HG02759 (cell line): ENCODE results near the gene KIF16B.
"Not testable (repeated sequence)": the region's sequence is repeated elsewhere in the genome, so short reads cannot be mapped to it uniquely, and the experiment has no call there.

Experiments used
- ATAC-seq: cut with Tn5 transposase; IDR thresholded peaks from one replicate; pipeline ENCODE4 v1.9.1; 2021; ENCODE audit warnings: mild to moderate bottlenecking, moderate library complexity; ENCODE audit not compliant: unreplicated experiment

KIF16B gene

GRCh38 chr20:16270314-16270931 lies 302.8 kb downstream of the KIF16B start:
- ATAC-seq, result no peak

DNA sequence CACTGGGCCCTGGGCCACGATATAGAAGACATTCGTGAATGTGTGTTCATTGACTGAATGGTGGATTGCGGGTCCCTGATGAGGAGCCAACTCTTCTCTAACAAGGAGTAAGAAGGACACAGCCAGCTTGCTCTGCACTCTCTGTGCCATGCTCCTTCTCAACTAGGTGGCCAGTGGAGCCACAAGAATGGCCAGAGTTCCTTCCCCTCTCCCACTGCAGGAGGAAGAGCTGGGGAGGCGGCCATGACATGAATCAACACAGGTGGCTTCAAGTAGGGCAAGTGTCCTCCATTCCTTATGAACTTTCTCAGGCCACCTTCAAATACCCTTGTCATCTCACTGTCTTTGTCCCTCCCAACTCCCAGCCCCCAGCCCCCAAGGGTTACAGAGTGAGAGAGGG lies 305.7 kb downstream of the KIF16B start:
- no peak for ATAC-seq

DNA sequence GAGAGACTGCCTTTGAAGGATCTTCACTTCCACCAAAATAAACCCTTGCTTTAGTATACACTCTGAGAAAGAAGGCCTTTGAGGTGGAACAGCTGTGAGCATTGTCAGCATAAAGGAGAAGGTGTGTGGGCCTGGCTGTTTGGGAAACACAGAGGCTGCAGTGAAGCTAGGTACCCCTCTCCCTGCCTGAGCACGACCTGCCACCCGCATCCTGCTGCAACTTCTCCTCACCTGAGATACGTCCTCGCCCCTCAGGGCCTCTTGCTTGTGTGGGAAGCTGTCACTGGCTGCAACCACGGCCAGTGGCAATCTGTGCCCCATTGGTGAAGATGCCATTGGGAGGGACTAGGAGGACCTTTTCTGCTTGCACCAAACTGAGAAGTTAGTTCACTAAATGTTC lies 307.9 kb downstream of the KIF16B start:
- no peak for ATAC-seq

DNA sequence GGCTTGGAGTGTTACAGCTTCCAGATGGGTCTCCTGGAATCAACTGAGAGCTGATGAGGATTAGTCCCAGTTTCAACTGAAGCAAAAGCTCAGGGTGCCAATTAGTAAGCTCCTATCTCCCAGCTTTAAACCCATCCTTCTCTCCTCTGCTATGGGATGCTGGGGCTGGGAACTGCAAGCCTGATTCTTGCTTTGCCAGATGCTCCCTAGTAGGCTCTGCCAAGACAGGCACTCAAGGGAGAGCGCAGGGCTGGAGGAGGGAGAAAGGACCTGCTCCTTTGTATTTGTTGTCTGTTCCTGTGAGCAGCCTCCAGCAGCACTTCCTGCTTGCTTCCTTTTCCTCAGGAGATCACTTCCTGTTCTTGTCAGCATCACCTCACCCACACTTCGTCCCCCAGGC lies 309.7 kb downstream of the KIF16B start:
- ATAC-seq, result no peak

- ATAC-seq, result no peak
These were observed 310.7 kb downstream of the KIF16B start for GRCh38 chr20:16262594-16262993.

GRCh38 chr20:16261733-16262273 lies 311.4 kb downstream of the KIF16B start:
- ATAC-seq, result no peak

GRCh38 chr20:16260911-16261310 lies 312.3 kb downstream of the KIF16B start:
- ATAC-seq, result no peak

DNA sequence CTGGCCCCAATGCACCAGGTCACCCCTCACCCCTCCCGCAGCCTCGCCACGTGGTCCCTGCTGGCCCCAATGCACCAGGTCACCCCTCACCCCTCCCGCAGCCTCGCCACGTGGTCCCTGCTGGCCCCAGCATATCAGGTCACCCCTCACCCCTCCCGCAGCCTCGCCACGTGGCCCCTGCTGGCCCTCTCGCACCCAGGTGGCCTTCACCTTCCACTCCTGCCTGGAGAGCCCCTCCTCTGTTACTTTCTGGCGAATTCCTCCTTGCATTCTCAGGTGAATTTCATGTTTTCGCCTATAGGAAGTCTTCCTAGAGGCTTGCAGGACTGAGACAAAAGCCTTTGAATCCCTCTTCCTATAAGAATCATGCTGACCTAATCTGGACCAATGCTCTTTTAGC lies 313.1 kb downstream of the KIF16B start:
- not testable (repeated sequence) for ATAC-seq

DNA sequence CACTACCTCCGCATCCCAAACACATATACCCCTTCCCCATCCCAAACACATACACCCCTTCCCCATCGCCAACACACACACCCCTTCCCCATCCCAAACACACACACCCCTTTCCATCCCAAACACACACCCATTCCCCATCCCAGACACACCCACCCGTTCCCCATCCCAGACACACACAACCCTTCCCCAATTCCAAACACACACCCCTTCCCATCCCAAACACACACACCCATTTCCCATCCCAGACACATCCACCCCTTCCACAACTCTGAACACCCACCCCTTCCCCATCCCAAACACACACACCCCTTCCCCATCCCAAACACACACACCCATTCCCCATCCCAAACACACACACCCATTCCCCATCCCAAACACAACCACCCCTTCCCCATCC lies 314.5 kb downstream of the KIF16B start:
- ATAC-seq, result no peak

DNA sequence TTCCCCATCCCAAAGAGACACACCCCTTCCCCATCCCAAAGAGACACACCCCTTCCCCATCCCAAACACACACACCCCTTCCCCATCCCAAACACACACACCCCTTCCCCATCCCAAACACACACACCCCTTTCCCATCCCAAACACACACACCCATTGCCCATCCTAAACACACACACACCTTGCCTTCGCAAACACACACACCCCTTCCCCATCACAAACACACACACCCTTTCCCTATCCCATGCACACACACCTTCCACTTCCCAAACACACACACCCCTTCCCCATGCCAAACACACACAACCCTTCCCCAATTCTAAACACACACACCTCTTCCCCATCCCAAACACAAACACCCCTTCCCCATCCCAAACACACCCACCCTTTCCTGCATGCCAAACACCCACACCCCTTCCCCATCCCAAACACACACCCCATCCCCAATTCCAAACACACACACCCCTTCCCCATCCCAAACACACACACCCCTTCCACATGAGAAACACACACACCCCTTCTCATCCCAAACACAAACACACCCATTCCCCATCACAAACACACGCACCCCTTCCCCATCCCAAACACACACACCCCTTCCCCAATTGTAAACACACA lies 315.3 kb downstream of the KIF16B start:
- no peak for ATAC-seq

DNA sequence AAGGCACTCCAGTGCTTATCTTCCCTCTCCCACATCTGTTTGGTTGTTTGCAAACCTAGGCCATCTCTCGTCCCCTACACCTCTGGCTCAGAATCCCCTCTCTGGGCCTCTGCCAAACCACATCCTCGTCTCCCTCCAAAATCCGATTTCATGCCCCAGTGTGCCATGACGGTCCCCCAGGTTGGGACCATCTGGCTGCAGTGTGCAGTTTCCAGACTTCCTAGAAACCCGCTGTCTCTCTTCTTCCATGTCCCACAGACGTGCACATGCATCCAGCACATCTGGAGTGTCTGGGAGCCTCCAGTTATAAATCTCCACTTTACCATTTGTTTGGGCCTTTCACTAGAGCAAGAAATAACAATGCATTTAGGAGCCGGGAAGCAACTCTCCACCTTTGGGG lies 316.2 kb downstream of the KIF16B start:
- ATAC-seq, result no peak

DNA sequence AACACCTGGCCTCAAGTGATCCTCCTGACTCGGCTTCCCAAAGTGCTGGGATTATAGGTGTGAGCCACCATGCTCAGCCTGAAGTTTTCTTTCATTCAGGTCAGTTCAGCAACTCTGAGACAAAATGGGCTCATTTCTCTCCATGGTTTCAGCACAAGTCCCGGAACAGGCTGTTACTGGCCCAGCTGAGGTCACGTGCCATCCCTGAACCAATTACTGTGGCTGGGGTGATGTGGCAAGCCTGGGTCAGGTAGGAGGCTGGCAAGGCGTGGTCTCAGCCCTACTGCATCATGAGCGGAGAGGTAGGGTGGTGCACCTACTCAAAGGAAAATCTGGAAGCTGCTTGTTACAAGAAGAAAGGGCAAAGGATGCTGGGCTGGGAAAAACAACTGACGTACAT lies 326.4 kb downstream of the KIF16B start:
- no peak for ATAC-seq

GRCh38 chr20:16246291-16246690 lies 327.0 kb downstream of the KIF16B start:
- no peak for ATAC-seq

GRCh38 chr20:16245879-16246278 lies 327.4 kb downstream of the KIF16B start:
- no peak for ATAC-seq

DNA sequence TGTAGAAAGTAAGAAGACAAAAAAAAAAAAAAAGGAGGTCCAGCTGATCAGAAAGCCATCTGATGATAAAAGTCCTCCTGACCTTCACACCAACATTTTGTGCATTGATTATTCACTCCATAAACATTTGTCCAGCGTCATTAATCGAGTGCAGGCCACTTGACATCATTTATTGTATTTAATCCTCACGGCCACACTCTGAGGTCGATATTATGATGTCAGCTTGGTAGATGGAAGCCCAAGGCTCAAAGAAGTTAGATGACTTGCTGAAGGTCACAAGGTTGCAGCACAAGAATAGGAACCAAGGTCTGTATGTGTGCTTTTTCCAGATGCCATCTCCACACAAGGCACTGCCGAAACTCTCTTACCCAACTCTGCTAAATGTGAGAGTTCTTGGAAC lies 328.4 kb downstream of the KIF16B start:
- no peak for ATAC-seq

GRCh38 chr20:16243470-16243869 lies 329.8 kb downstream of the KIF16B start:
- ATAC-seq, result no peak

DNA sequence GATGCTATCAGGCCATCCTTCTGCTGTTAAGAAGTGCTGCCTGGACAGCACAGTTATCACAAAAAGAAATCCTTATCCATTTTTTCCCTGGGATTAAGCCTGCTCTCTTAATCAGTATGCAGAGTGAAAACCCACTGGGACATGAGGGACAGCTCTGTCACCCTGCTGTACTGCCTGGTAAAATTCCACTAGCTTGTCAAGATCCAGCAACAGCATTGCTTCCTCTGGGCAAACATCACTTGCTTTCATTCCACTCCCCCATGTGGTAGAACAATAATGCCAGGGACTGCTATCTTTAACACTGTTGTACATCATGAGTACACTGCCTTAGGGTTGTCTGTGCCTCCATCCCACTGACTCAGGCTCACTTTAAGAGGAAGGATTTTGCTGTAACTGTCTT lies 331.3 kb downstream of the KIF16B start:
- no peak for ATAC-seq

DNA sequence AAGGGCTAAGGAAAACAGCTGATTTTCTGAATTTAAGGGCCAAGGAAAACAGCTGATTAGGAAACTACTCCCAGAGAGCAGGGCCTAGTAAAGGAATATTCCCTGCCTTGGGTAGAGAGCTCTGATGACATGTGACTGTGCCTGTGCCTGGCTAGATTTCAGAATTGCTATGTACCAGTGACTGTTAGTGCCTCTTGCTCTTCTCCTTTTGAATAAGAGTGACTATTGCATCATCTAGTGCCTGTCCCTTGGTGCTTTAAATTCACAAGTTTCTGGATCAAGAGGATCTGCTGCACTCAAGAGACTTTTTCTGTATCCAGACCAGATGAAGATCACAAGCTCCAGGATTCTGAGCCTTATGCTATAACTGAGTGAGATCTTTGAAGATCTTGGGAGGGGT lies 332.9 kb downstream of the KIF16B start:
- ATAC-seq, result no peak

GRCh38 chr20:16236589-16237241 lies 336.5 kb downstream of the KIF16B start:
- no peak for ATAC-seq

GRCh38 chr20:16230402-16230801 lies 342.8 kb downstream of the KIF16B start:
- ATAC-seq, result no peak

DNA sequence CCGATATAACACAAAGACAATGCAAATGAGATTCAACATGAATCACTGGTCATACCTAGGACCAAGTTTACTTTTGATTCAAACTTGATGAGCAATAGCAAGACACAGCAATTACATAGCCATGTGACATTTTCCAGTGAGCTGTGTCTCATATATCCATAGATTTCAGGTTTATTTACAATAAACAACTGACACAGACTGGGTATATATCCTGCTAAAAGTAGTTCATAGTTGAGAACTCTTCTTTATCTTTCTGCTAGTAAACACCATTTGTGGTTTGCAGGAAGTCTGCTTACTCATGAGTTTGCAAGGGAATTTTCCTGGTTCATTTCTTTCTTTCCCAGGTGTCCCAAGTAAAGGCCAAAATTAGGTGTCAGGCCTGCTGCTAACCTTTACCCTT lies 343.4 kb downstream of the KIF16B start:
- ATAC-seq, result no peak

- no peak for ATAC-seq
These were observed 344.5 kb downstream of the KIF16B start for GRCh38 chr20:16228722-16229121.
